IMR-90 (cell line): ENCODE measurements around the gene CTSH.

Experiments used
- CEBPB ChIP-seq: IDR thresholded peaks from 2 replicates; pipeline ENCODE4 v1.6.1; 2012; ENCODE audit warnings: low read depth, low read length, improper control_type of control experiment
- CTCF ChIP-seq: conservative IDR thresholded peaks from 2 replicates; pipeline ENCODE4 v1.5.1; 2012; ENCODE audit warnings: mild to moderate bottlenecking, low read depth, low read length, improper control_type of control experiment
- RCOR1 ChIP-seq: IDR thresholded peaks from 2 replicates; pipeline ENCODE4 v1.6.1; 2012; ENCODE audit warnings: mild to moderate bottlenecking, low read length, improper control_type of control experiment; ENCODE audit not compliant: insufficient replicate concordance
- RFX5 ChIP-seq: IDR thresholded peaks from 2 replicates; pipeline ENCODE4 v1.8.0; 2012; ENCODE audit warnings: low read depth, mild to moderate bottlenecking, low read length, moderate library complexity

DNA sequence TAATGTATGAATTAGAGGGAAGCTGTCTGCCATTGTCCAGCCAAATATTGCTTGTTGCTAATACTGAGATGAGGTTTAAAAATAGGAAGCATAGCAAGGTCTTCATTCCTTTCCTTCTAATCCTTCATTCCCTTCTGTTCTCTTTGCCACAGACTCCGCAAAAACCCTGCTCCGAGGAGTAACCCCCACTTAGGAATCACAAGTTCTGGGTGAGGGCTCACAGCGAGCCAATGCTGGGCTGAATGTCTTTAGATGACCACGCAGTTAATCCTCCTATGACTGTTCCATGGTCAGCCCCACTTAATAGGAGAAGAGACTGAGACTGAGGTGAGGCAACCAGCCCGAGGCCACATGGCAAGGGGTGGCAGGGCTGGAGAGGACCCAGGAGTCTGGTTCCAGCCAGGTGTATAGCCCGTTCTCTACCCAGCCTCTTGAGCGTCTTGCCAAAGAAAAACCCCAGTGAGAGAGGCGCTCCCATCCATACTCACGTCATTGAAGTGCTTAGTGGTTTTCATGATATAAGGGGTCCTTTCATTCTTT, 44.9 kb upstream of the CTSH start:
- TF ChIP-seq RCOR1 (no peak), CTCF (no peak), CEBPB (no peak), RFX5 (no peak)
